GM19452 (cell line): ENCODE measurements around the gene GLOD5.
A peak's percentile ranks its signal among the peaks of the same experiment; 100 is the strongest.

ENCODE experiments used
- ATAC-seq: cut with Tn5 transposase; IDR thresholded peaks from one replicate; pipeline ENCODE4 v1.9.1; 2021; ENCODE audit not compliant: unreplicated experiment

GLOD5 gene

DNA sequence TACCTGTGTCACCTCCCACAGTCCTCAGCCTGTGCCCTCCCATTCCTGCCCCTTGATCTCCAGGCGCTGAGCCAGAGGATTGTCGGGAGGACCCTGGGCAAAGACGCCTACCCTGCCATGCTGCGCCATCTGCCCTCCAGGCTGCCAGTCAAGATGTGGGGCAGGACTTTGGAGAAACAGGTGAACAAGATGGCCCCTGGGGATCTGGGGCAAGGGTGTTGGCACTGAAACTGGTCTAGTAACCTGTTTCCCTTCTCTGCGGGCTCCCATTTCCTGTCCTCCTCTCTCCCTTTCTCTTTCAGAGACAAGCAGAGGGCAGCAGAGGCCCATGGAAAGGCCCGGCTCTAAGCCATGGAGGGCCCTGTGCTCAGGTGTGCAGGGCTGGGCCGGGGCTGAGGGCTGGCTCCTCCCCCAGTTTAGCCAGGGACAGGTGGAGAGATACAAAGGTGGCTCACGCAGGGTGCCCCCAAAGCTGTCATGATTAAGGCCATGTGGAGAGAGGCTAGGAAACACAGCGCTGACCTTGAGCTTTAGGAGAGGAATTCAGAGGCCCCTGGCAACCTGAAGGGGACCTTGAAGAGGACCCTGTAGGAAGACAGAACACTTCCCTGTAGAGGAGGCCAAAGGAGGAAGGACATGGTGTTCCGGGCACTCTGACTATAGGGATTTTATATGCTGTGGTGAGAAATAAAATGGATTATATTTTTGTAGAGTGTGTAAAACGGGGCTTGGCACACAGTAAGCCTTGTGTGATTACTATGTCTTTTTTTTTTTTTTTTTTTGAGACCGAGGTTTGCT is at the start of gene GLOD5:
Gene GLOD5 (plus strand): TSS at position 74 of the 798 bp plus-strand sequence. CDS start 44 bp downstream, at position 118.
- no peak for ATAC-seq

DNA sequence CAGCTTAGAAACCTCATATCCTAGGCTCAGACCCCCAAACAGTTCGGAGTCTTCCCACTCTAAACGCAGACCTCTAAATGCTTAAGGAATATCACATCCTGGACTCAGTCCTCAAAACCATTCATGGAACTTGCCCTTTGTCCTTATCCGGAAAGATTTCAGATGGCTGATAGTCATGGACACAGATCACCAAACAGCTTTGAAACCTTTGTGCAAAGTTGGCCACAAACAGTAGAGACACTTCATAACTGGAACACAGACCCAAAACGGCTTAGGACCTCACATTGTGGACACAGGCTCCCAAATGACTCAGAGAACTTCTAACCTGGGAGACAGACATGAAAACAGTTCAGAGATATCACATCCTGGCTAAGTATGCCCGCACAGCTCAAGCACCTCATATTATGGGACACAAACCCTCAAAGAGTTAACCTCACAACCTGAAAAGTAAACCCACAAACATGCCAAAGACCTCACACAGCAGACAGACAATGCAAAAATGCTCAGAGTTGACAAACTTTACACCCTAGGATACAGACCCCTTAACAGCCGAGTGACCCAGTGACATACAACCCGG is 49.5 kb upstream of the GLOD5 start:
- ATAC-seq: no peak

DNA sequence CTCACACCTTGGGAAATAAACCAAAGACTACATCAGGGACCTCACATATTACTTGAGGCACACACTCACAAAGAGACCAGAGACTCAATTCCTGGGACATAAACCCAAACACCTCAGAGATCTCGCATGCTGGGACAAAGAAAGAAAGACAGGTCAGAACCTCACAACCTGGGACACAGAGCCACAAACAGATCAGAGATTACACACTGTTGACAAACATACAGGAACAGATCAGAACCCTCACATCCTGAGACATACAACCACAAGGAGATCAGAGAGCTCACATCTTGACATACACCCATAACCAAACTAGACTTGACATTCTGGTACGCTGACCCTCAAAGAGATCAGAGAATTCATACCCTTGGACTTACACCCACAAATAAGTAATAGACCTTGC is 47.7 kb upstream of the GLOD5 start:
- ATAC-seq: no peak

DNA sequence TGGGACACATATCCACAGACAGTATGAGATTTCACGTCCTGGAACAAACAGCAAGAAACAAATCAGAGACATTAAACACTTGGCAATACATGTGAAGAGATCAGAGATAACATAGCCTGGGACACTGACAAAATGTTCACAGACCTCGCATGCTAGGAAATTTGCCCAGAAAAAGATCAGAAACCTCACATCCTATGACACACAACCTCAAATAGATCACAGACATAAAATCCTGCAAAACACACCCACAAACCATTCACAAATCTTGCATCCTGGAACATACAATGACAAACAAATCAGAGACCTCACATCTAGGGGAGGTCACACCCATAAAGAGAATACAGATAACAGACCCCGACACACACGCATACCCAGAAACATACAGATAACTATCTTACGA is 47.0 kb upstream of the GLOD5 start:
- no peak for ATAC-seq

DNA sequence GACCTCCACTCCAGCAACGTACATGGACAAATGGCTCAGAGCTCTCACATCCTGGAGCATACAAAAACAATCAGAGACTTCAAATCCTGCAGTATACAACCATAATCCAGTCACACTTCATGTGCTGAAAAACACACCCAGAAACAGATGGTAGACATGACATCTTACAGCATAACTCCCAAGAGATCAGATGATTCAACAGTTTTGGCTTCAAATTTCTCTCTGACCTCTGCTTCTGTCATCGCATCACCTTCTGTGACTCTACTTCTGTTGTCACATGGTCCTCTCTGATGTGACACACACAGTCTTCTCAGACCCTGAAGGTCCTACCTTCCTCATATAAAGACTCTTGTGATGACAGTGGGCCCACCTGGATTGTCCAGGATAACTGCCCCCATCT is 46.5 kb upstream of the GLOD5 start:
- ATAC-seq: no peak

DNA sequence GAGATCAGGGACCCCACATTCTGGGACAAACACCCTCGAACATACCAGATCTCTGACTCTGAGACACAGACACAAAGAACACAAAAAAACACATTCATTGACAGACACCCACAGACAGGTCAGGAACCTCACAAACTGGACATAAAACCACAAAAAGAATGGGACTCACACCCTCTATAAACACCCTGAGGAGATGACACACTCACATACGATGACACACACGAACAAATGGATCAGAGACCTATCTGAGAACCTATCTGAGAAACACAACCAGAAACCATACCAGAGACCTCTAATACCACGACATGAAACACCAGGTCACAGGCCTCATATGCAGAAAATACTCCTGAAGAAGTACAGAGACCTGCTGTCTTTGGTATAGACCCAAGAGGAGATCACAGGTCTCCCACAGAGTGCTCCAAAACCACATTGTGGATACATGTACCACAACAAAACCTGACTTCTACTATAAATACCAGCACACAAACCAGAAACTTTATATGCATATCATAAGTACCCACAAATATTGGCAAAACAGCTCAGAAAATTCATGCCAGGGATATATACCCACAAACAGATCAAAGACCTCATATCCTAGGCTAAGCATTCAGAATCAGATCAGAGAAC is 45.6 kb upstream of the GLOD5 start:
- ATAC-seq: no peak

DNA sequence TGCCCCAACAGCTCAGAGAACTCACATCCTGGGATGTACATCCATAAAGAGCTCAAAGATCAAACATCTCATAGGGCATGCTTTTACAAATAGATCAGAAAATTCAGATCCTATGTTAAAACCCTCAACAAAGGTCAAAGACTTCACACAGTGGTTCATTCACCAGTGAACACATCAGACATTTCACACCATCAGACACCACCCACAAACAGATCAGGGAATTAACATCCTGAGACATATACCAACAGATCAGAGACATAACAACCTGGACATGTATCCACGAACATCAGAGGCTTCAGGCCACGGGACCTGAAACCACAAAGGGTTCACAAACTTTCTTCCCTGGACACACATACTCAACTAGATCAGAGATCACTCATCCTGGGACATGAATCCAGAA is 41.6 kb upstream of the GLOD5 start:
- no peak for ATAC-seq

DNA sequence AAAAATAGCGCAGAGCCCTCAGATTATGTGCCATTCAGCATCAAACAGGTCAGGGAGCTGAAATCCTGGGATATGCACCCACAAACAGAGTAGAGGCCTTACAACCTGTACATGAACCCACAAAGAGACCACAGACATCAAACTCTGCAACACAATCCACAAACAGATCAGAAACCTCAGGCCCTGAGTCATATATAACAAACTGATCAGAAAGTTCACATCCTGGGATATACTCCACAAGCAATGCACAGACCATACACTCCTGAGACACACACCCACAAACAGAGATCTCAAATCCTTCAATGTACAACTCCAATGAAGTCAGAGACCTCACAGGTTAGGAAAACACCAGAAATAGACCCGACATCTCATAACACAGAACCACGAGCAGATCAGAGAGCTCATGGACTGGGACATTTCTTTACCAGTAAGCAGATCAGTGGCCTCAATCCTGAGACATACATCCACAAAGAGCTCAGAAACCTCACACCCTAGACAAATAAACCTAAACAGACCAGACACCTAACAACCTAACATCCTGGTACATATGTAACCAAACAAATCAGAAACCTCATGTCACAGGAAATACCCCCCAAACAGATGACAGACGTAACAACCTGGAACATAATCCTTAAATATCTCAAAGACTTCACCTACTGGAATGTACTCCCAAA is 40.8 kb upstream of the GLOD5 start:
- ATAC-seq: no peak

DNA sequence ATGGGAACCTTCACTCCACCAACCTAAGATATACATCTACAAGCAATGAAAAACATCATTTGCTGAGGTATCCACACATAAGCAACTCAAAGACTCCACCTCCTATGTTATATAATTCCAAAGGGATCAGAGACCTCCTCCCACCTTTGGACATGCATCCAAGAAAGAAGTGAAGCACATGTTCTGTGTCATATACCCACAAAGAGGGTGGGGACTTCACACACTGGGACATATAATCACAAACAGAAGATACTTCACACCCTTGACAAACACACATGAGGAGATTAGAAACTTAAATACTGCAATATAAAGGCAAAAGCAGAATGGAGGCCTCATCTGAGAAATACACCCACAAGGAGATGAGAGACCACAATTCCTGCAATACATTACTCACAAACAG is 39.6 kb upstream of the GLOD5 start:
- ATAC-seq: no peak

DNA sequence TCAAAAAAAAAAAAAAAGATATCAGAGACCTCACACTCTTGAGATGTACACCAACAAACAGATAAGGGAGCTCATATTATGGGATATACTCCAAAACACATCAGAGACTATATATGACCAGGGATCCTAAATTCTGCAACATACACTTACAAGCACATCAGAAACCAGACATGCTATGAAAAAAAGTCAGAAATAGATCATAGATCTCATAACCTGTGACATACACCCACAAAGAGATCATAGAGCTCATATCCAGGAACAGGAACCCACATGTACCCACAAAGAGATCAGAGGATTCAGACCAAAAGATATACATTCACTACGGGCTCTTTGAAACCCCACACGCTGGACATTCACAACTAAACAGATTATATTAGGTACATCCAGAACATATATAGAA is 35.0 kb upstream of the GLOD5 start:
- no peak for ATAC-seq

DNA sequence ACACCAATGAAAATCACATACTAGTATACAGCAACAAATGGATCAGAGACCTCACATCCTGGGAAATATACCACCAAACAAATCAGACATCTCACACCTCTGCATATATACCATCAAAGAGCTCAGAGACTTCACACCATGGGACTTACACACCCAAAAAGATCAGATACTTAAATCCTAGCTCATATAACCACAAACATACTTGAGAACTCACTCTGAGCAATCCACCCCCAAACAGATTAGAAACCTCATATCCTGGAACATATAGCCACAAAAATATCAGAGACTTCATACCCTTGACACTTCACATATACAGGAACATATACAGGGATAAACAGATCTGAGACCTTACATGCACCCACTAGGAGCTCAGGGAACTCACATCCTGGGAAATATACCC is 32.9 kb upstream of the GLOD5 start:
- no peak for ATAC-seq

DNA sequence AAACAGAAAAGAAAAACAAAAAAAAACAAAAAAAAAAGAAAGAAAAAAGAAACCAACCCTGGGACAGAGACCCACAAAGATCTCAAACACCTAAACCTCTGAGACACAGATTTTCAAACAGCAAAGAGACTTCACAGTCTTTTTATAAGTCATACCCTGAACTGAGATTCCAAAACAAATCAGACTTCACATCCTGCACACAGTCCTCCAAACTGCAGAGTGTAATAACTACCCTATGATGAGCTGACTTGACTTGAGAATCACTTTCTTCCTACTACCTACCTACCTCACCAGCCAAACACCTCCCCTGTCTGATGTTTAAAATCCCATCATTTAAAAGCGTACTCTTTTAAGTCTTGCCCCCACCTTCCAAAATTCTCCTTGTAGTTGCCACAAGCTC is 25.2 kb upstream of the GLOD5 start:
- no peak for ATAC-seq

DNA sequence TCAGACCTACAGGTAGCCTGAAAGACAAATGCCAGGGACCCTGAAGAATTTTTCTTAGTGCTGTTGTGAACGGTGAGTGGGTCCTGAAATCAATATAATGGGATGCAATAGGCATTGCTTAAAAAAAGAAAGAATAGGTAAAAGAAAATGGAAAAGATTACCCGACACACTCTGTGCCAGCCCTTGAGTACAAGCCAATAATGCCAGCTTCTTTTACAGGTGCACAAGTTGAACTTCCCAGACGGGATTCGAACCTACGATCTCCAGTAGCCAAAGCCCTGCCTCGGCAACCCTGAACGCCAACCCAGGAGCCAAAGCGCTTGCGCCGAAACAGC is 24.7 kb upstream of the GLOD5 start:
- no peak for ATAC-seq

DNA sequence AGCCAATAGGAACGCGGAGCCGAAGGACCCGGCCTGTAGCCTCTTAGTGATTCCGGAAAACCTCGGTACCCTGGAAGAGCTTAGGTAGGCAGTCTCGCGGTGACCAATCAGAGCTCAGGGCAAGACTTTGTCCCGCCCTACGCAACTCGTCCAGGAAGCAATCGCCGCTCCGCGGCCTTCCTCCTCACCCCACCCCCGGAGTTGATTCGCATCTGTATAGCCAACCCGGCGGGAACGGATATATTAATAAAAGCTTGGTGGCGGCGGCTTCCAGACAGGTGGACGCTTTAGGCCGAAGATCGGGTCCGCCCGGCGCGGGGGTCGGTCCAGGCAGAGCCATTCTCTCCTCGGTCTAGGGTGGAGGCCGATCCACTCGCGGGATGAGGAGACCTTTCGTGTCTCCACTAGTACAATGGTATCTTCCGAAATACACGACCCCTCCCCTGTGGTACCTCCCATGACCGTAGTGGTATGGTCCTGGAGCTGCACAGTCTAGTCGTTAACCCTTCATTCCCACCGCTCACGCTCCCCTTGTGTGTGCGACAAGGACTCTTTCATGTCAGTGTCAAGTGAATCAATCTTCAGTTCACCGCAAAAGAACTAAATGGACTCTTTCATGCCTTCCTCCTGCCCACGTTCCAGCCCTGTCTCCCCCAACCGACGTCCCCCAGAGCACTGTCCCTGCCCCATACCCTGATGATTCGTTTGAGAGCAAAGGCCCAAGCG is 24.2 kb upstream of the GLOD5 start:
- peak; percentile 95 for ATAC-seq

DNA sequence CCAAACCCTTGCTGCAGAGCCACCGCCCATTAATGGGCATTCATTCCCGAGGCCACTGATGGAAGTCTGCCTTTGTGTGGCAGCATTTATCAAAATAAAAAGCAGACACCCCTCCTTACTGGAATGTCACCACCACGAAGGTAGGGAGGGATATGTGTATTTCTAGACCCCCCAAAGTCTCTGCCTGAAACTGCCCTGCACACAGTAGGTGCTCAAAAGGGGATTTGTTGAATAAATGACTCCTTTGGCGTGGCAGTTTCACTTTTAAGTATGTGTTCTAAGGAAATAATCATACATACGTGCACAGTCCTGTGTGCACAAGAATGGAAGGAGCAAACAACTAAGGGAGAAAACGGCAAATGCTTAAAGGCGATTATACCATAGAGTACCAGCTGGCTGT is 23.6 kb upstream of the GLOD5 start:
- ATAC-seq: no peak

DNA sequence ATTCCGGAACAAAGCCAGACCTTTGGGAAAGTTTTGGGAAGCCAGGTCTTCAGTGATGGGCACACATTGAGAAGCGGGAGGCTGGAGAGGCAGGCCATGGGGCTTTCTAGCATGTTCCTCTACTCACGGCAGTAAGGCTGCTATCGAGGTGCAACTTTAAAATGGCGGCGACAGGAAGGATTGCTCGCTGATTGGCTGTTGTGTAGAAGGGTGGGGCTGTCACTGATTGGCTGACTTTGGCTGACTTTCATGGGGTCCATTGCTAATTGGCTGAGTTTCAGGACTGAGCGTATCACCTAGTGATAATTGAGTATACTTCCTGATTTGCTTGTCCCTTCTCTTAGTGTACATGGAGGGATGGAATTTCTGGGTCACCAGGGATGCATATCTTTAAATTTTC is 19.7 kb upstream of the GLOD5 start:
- no peak for ATAC-seq

DNA sequence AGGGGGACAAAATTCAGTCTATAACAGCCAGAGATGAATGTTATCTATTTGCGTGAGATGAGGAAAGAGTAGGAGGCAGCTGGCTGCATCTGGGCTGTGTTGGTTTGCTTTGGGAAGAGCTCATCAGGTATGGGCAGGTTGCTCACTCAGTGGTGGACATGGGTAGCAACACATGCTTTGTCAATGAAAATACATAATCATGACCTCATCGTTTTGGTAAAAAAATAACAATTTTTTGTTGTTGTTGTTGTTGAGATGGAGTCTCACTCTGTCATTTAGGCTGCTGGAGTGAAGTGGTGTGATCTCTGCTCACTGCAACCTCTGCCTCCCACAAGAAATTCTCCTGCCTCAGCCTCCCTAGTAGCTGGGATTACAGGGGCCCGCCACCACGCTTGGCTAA is 16.3 kb upstream of the GLOD5 start:
- ATAC-seq: no peak

DNA sequence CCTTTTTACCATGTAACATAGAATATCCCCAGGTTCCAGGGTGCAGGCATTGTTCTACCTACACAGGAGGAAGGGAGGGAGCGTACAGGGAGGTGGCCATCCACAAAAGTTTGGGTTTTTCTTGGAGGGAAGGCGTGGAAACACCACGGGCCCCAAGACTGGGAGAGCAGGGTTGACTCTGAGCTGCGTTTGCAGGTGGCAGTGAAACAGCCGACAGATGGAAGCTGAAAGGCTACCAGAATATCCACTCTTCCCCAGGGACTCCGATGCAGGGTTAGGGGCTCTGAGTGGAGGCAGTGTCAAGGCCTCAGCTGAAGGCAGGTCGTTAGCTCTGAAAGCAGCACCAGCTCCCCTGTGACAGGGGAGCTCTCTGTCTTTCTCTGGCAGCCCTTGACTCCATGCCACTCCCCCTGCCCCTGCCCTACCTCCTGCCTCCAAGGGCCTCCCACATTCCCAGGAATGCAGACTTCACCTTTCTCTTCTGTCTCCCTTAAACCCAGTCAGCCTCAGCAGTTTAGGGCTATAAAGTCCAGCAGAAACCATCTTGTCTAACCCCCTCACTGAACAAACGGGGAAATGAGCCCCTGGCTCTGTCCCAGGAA is 14.0 kb upstream of the GLOD5 start:
- no peak for ATAC-seq

DNA sequence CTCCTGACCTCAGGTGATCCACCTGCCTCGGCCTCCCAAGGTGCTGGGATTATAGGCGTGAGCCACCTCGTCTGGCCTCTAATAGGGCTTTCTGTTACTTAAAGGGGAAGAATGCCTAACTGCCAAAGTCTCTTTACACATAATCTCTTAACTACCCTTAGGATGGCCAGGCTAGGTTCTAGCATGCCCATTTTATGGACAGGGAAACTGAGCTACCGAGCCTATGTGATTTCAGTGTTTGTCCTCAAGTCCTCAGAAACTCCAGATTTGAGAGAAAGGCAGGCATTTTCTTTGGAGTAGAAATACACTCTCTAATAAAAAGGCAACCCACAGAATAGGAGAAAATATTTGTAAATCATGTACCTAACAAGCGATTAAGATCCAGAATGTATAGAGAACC is 12.4 kb upstream of the GLOD5 start:
- no peak for ATAC-seq

DNA sequence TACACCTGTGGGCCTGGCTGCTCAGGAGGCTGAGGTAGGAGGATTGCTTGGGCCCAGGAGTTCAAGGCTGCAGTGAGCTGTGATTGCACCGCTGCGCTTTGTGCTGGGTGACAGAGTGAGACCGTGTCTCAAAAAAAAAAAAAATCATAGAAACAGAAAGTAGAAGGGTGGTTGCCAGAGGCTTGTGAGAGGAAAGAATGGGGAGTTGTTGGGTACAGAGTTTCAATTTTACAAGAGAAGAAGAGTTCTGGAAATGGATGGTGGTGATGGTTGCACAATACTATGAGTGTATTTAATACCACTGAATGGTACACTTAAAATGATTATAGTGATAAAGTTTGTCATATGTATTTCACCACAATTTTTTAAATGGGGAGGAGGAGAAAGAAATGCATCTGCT is 10.2 kb upstream of the GLOD5 start:
- no peak for ATAC-seq

DNA sequence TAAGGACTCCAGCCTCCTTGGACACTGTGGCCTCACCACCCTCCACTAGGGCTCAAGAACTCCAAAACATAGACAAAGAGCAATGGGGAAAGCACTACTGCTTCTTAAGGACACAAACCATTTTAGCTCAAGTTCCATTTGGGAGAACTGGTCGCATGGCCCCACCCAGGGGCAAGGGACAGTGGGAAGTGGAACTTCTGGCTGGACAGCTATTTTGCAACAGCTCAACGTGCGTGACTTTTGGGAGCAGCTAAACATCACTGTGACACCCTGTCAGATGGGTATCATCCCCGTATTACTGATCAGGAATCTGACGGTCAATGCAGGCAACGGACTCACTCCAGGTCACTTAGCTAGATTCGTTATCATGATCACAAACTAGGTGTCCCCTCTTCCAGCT is 9.0 kb upstream of the GLOD5 start:
- ATAC-seq: no peak
